Right hindlimb (tissue), 1 donor: ENCODE measurements around the gene PHACTR3.

ENCODE experiments used
- DNase-seq: peaks from one replicate; pipeline ENCODE4 v3.0.0-alpha.2; 2018

The PHACTR3 gene

GRCh38 chr20:59650418-59650817 is 46.1 kb downstream of the PHACTR3 start:
- DNase-seq: no peak

DNA sequence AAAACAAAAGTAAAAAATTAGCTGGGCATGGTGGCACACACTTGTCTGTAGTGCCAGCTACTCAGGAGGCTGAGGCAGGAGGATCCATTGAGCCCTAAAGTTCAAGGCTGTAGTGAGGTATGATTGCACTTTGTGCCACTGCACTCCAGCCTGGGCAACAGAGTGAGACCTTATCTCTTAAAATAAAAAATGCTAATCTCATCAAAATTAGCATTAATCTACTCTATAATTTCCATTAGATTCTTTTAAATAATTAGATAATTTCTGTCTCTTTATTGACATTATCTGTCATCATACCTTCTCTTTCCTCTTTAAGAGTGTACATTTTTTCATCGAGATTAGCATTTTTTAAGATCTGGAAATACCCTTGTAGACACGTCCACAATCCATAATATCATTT is 48.0 kb downstream of the PHACTR3 start:
- no peak for DNase-seq

DNA sequence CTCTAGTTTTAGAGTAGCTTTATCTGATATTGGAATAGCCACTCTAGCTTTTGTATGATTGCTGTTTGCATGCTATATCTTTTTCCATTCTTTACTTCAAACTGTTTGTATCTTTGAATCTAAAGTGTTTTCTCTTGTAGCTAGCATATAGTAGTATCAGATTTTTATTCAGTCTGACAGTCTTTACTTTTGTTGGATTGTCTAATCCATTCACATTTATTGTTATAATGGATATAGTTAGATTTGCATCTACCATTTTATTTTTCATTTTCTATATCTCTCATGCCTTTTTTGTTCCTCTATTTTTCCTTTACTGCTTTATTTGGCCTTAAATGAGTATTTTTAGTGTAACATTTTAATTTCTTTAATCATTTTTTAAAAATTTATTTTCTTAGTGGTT is 52.1 kb downstream of the PHACTR3 start:
- DNase-seq: no peak

GRCh38 chr20:59657459-59658046 is 53.2 kb downstream of the PHACTR3 start:
- no peak for DNase-seq

DNA sequence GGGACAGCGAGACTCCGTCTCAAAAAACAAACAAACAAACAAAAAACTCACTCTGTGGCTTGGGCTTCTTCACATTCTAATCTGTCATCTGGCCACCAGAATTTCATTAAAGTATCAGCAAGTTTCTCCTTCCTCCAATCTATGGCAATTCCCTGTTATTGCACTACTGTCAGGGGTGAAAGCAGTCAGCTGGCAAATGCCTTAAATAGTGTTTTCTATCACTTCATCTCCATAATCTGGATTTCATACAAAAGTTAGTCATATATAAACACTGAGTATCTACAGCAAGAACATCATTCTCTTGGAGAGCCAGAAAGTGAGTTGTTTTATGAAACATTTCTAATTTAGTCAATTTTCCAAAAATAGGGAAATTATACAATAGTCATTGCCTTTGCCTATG is 56.1 kb downstream of the PHACTR3 start:
- DNase-seq: no peak

DNA sequence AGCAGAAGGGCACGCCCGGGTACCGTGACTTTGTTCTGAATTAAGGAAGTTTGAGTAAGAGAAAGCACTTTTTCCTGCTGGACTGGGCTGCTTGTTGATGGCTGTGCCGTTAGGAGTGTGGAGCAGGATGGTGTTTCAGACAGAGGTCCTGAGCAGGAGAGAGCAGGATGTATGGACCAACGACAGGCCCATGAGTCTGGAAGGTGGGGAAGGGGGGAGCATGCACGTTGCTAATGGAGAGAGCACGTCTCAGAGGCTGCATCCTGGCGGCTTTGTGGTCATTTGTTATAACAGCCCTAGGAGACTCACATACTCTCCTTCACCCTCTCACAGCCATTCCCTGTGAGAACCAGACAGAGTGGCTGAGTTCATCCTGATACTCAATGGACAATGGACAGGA is 56.8 kb downstream of the PHACTR3 start:
- DNase-seq: no peak

DNA sequence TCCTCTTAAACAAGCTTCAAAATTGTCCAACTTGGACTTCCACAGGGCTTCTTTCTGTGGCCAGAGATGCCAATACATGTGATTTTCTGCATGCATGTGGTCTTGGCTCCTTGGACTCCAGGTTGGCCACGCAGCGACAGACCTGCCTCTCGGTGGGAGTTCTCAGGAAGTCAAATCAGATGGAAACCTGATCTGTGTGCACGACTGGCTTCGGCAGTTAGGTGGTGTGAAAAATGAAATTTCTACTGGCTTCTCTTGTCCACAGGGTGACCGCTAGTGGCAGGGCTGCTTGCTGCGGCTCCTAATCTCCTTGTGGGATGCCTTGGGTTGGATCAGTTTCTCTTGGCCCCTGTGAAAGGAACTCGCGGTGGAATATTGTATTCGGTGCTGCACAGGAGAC is 57.3 kb downstream of the PHACTR3 start:
- no peak for DNase-seq

GRCh38 chr20:59662161-59662560 is 57.8 kb downstream of the PHACTR3 start:
- no peak for DNase-seq

DNA sequence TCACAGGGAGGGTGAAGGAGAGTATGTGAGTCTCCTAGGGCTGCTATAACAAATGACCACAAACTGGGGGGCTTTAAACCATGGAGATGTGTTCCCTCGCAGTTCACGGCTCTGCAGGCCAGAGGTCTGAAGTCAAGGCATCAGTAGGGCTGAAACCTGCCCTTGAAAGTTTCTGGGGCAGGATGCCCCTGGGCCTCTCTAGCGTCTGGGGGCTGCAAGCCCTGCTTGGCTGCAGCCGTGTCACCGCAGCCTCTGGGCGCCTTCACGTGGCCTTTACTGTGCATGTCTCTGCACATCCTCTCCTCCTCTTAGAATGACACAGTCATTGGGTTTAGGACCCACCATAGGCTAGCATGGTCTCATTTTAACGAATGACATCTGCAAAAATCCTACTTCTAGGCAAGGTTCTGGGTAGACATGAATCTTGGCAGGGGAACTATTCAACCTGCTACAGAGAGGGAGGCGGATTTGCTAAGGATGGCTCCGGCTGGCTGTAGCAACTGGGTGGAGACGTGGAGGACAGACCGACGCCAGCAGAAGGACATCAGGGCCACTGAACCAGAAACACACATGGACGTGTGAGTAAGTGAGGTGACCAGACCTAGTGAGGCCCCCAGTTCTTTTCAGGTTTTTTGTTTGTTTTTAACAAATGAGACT is 58.6 kb downstream of the PHACTR3 start:
- no peak for DNase-seq

- no peak for DNase-seq
These were observed 59.2 kb downstream of the PHACTR3 start for GRCh38 chr20:59663513-59664060.

DNA sequence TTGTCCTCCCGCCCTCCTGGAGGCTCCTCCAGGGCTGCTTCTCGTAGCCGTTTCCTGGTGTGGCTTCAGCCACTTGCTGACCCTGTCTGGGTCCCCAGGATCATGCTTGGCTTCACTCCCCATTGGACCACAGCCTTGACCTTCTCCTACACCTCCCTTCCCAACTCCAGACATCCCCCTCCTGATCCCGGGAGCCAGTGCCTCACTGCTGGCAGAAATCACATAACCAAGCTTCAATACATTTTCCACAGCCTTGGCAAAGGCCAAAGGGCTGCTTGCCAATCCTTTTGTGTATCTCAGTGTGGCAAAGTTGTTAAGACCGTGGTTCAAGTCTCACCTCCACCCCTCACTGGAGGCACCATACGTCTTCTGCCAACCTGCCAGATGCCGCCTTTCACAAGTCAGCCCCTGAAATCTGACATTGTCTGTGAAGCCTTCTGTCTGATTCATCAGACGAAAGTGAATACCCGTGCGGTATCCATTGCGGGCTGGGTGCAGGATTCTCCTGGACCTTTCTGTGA is 60.1 kb downstream of the PHACTR3 start:
- DNase-seq: no peak

DNA sequence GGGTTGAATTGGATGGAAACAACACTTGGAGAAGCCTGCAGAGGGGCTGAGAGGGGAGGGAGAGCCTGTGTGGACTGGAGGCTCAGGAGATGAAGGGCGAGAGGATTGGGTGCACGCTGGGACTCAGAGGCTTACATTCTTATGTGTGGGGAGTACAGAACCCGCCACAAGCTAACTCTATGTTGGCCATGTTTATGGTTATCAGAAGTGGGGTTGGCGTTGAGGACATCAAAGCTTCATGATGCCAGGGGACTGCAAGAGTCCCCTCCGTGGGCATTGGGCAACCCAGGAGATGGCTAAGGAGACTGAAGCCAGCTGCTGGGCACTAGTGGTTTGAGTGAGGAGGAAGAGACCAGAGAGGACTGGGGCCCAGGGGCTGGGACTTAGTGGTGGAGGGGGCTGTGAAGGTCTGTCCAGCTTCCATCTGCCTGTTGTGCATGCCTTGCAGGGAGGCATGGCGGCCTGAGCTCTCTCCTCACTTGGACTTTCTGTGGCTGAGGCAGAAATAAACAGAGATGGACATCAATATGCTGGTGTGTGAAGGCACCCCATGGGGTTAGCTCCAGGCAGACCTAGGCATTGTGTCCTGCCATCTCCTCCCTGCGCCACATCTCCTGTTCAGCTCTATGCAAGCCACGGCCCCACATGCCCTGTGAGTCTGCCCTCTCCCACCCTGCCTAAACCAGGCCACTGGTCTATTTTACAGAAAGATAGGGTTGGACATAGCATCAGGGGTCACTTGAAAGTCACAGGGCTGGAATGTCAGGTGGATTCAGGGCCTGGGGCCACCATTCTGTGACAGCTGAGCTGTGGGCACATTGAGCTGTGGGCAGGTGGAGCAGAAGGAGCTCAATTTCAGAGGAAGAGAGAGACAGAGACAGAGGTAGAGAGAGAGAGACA is 61.6 kb downstream of the PHACTR3 start:
- no peak for DNase-seq

- no peak for DNase-seq
These were observed 62.2 kb downstream of the PHACTR3 start for GRCh38 chr20:59666586-59666985.

DNA sequence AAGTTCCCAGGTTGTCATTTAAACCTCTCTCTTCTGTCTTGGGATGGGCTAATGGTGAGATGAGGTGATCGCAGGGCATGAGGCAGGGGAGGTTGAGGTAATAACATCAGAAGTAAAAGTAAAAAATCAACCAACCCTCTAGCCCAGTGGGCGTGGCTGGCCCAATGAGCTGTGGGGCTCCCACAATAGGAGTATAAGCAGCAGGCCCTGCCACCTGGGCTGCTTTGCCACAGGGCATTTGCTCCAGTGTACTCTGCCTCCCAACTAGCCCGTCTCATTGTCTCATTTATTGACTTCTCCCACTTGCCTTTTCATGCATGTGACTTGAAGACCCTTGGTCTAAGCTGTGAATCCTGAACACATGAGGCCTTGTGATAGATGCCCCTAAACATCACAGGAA is 62.8 kb downstream of the PHACTR3 start:
- no peak for DNase-seq

- no peak for DNase-seq
These were observed 63.7 kb downstream of the PHACTR3 start for GRCh38 chr20:59667981-59668515.

- no peak for DNase-seq
These were observed 64.8 kb downstream of the PHACTR3 start for GRCh38 chr20:59668926-59669850.

DNA sequence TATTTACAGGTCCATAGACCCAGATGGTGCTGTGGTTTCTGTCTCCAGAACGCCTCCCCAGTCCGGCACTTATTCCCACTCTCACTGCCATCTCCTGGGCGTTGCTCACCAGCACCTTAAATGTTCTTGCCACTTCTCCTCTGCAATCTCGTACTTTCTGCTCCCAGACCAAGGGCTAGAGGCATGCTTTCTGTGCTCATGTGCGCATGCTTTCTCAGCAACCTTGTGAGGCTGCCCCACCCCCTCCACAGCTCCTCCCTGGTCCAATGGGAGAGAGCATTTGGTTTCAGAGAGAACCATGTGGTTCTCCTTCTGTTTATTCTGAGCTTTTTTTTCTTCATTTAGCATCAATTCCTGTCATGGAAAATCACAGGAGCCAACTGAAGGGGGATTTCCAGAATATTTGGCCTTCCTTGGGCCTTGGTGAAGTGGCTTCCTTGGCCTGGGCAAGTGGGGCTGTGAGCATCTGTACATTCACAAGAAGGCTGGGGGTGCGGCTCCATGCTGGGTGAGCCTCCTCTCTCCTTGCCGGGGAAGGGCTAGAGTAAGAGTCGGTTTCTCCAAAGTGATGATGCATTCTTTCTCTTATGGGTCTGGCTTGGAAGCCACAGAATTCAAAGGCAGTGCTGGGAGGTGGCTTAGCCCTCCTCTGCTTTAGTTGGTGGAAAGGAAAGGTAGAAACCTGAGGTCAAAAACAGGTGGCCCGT is 66.6 kb downstream of the PHACTR3 start:
- no peak for DNase-seq

DNA sequence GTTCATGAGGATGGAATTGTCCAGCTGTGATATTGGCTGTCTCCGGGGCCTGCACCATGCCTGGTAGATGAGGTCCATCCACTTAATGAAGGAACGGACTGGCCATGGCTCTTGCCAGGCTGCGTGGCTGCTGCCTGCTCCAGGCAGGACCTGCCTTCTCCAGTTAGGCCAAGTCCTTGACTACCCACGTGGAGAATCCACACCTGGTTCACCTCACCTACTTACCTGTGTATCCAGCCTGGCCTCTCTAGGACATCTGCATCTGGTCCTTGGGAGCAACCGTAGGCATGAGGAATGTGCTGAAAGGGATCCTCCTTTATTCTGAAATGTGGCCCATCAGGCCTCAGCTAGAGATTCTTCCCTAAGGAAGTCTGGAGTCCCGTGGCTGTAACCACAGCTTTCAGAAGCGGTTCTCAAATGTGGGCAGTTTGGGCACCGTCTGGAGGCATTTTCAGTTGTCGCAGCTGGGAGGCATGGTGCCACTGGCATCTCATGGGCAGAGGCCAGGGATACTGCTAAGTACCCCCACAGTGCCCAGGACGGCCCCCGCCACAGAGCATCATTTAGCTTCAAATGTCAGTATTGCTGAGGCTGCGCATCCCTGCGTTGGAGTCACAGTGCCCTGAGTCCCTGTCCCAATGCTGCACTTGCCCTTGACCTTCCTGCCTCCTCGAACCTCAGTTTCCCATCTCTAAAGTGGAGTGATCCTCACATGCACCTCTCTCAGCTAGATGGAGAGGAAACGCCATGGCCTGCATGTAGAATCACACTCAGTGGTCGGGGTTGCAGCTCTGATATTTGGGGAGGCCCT is 67.5 kb downstream of the PHACTR3 start:
- DNase-seq: no peak

- DNase-seq: no peak
These were observed 68.2 kb downstream of the PHACTR3 start for GRCh38 chr20:59672576-59672975.

DNA sequence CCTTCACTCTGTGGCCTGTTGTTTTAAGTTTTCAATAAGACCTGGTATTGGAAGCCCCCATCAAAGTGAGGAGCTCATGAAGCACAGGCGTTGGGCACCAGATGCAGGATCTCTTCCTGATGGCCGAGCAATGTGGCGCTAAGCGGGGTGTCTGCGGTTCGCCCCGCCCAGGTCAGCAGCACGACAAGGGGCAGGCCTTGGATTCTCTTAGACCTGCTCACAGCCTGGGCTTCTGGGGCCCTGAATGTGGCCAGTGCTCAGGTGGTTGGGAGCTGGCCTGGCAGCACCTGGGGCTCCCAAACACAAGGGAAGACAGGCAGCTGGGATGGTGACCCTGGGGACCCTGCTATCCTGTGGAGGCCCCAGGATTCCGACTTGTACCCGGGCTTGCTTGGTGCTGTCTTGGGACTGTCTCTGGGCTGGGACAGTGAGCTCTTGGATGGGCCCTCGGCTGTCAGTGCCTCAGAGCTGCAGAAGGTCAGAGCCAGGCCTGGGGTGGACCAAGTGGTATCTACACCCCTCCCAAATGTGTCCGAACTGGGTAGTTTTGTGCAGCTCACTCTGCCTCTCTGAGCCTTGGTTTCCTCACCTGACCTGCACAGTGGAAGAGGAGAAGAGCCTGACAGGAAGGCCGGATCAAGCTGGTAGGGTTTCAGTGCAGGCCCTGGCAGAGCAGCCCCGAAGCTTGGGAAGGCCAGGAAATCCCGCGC is 69.1 kb downstream of the PHACTR3 start:
- DNase-seq: no peak
